ENCODE measurements around the gene PRSS56.
"Not testable (repeated sequence)": the region's sequence is repeated elsewhere in the genome, so short reads cannot be mapped to it uniquely, and the experiment has no call there.

The PRSS56 gene

DNA sequence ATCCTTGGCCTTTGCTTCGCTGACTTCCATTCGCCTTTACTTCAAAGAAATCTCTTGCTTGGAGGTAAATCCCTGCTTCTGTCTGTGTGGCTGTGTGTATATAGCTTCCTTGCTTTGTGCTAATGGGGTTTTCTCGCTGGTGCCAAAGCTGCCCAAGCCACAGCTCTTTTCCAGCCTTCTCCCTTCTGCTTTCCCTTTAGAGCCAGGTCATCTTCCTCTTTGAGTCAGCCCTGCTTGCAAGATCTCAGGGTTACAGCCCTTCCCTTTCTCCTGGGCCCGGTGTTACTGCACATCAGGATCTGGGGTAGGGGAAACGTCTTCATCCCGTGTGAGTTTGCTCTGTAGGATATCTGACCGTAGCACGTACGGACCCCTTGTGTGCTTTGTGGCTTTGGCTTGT lies 49.4 kb downstream of the PRSS56 start:
- no peak for DNase-seq (ENCODE audit: low read depth in 1 of 2, low spot score in 1 of 2)

DNA sequence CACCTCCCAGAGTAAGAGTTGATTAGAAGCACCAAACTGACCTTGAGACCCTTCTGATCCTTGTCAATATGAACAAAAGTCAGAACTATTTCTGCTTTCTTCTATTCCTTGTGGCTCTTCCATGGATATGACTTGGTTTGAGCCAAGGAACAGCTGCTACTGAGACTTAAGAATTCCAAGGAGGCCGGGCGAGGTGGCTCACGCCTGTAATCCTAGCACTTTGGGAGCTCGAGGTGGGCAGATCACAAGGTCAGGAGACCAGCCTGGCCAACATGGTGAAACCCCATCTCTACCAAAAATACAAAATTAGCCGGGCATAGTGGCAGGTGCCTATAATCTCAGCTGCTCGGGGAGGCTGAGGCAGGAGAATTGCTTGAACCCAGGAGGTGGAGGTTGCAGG lies 50.3 kb downstream of the PRSS56 start:
- DNase-seq (ENCODE audit: low read depth in 1 of 2, low spot score in 1 of 2) = not testable (repeated sequence)

DNA sequence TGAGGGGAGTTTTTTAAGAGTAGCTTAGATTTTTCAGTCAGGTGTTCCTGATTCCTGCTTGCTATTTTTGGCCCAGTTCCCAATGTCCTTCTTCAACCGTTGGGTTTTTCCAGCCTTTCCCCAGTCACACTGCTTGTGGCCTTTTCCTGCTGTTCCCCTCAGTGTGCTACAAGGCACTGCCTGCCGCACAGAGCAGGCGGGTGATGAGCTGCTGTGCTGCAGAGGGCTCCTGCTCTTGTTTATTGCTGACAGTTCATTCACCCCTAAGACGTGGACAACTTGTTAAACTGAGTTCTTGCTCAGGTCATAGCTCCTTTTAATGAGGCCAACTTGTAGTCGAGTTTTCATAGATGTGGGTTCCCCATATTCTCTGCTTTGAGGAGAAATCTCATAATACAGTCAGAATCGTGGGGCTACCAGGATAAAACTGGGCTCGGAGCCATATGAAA lies 50.9 kb downstream of the PRSS56 start:
- no peak for DNase-seq (ENCODE audit: low read depth in 1 of 2, low spot score in 1 of 2)

DNA sequence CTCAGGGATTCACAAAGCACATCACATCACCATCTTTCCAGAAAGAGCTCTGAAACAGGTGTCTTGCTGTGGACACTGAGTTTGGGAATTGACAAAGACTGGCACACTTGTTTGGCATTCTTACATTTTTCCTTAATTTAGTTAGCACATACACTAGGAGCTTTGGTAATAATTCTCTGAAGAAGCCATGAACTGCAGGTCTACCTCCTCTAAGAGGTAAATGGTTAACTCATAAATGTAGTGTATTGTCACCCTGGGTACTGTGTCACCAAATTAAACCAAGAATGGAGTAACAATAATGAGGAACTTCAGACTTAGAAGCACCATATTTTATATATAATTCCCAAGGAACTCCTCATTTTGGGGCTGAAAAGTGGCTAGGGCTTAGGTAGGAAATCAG lies 52.9 kb downstream of the PRSS56 start:
- no peak for DNase-seq (ENCODE audit: low read depth in 1 of 2, low spot score in 1 of 2)

DNA sequence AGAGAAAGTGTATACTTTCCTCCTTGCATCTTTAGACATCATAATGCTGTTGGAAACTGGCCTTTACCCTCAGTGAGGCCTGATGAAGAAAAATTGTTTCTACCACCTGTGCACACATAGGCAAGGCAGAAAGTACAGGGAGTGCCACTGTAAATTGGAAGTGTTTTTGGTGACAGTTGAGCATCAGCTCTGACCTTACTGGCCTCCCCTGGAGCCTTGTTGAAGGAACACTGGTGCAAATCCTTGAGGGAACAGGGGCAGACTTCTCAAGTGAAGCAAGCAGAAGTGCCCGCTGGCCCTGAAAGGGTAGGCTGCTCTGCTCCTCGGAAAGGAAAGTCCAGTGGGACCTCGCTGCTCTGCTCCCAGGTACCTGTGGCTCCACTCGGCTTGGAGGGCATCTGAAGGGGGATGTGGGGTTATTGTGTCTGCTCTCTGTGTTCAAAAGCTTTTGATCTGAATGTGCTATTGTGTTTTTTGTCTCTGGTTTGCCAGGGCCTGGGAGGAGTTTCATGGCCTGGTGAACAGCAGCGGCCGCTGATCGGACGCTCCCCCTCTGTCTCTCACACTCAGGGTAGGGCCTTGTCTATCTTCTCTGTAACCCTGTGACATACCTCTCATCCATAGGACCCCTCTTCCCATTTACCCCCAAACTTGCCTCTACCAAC lies 53.7 kb downstream of the PRSS56 start:
- DNase-seq (ENCODE audit: low read depth in 1 of 2, low spot score in 1 of 2) = no peak

DNA sequence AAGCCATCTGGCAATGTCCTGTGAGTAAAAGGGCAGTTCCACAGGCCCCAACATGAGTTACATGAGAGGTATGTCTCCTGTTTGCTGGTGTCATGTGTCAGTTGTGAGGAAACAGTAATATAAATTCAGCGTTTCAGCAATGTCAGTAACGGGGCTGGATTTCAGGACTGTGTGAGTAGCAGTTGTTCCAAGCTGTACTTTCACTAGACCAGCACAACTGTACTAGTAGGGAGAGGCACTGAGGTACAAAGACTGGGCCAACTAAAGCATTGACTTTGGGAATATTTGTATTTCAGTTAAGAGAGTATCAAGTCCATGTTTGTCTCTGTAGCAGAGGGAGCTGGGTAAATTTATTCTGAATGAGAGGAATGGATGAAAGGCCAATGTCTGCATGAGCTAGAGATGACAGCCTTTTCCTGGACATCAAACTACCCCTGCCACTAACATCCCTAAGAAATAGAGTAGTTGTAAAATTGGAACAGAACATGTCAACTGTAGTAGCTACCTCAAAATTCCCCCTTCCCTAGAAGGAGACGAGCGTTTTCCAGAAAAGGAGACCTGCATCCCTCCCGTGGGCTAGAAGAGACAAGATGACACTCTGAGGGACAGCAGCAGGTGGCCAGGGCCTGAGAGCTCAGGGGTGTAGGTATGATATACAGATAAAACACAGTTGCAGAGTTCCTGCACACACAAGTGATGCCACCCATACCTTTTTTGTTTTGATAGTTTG lies 54.7 kb downstream of the PRSS56 start:
- DNase-seq (ENCODE audit: low read depth in 1 of 2, low spot score in 1 of 2) = no peak
